Left hindlimb (tissue), 1 donor: ENCODE results near the gene TIMM9.
"Not testable (repeated sequence)": the region's sequence is repeated elsewhere in the genome, so short reads cannot be mapped to it uniquely, and the experiment has no call there.

Source experiments
- DNase-seq: peaks from one replicate; pipeline ENCODE4 v3.0.0-alpha.2; 2018

Gene TIMM9

DNA sequence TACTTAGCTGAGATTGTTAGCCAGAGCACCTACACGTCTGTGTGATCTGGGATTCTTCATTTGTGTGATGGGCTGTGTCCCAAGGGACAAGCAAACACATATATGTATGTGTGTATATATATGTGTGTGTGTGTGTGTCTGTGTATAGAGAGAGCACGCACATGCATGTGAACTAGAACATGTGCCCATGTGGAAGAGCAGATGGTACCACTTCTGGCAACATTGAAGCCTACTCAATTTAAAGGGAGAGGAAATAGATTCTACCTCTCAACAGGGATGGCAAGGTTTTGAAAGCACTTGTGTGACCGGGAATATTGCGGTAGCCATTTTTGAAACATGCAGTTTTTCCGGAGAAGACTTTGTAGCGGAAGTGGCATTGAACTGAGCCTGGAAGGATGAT, 30.2 kb downstream of the TIMM9 start:
- DNase-seq, result no peak

DNA sequence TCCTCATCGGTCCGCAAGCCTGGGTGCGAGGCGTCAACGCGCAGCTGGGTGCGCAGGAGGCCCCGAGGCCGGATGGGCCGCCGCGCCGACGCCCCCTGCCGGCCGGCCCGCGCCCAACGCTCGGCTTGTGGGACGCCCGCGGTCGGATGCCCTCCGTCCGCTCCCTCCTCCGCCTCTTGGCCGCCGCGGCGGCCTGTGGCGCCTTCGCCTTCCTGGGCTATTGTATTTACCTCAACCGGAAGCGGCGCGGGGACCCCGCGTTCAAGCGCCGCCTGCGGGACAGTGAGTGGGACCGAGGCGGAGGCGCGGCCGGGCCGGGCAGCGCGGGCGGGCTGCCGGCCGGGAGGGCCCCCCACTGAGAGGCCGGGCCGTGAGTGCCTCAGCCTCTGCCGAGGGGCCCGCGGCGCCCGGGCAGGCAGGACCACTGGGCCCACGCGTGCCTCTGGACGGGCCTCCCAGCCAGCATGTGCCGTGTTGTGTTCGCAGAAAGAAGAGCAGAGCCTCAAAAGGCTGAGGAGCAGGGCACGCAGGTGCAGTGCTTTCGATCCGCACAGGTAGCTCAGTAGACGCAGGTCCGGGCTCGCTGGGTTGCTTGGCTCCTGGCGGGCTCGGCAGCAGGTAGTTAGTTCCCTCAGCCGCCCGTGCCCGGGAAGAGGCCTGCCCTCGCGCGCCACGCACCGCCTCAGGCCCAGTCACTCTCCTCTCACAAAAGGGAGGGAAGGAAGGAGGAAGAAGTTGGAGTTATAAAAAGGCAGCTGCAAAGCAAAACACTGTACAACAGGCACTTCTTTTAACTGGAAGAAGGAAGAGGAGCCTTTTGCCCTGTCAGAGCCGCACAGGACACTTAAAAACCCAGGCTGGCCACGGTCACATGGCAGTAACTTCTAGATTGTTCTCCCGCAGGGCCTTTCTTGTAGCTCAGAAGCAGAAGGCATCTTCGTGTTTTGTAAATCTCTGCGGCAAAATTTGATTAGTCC, 31.2 kb downstream of the TIMM9 start, which contains the start of gene TOMM20L:
Gene TOMM20L, plus strand, starts transcription at position 119 of the 977 bp plus-strand sequence. Its CDS starts 28 bp downstream, at position 147.
- DNase-seq, result peak; percentile 74

DNA sequence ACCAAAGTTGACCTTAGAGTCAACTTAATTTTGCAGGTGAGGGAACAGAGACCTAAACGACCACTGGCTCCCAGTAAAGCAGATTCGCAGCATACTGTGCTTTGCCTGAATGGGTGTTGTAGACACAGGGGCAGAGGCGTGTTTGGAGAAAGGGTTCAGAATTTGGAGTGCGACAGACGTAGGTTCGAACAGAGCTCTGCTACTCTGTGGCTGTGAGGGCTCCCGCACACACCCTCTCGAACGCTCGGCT, 31.8 kb downstream of the TIMM9 start:
- DNase-seq, result no peak

DNA sequence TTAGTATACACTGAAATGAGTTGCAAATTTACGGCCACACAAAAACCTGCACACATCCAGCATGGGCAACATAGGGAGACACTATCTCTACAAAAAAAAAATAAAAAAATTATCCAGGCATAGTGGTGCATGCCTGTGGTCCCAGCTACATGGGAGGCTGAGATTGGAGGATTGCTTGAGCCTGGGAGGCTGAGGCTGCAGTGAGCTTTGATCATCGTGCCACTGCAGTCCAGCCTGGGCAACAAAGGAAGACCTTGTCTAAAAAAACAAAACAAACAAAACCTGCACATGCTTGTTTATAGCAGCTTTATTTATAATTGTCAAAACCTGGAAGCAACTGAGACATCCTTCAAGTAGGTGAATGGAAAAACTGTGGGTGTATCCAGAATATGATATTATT, 36.5 kb downstream of the TIMM9 start:
- DNase-seq, result no peak

DNA sequence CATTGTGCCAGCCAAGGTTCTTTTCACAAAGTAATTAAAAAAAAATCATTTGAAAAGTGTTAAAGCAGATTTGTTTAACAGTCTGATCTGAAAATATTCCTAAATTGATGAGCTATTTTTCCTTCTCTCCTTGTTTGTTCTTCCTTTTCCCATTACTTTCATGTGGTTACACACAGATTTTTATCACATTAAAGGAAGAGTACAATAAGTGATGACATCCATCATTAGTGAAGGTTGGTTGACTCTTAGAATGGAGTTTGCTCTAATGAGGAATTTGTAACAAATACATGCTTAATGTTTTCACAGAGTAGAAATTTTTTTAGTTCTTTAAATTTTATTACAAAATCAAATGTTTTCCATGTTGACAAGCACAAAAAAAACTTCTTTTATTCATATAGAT, 50.5 kb downstream of the TIMM9 start:
- DNase-seq, result no peak

DNA sequence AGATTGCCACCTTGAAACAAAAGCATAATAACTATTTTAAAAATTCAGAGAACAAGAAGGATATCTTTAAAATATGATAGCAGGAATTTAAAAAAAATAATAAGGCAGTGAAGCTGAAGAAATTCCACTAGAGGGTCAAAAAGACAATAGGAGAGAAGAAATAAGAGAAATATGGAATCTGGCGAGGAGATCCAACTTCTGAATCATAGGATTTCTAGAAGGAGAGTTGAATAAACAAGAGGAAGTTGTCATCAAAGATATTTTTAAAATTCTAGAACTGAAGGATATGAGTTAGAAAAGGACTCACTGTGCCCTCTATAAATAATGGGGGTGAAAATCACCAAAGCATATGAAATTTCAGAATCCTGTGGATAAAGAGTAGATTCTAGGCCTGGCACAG, 58.4 kb downstream of the TIMM9 start:
- no peak for DNase-seq

DNA sequence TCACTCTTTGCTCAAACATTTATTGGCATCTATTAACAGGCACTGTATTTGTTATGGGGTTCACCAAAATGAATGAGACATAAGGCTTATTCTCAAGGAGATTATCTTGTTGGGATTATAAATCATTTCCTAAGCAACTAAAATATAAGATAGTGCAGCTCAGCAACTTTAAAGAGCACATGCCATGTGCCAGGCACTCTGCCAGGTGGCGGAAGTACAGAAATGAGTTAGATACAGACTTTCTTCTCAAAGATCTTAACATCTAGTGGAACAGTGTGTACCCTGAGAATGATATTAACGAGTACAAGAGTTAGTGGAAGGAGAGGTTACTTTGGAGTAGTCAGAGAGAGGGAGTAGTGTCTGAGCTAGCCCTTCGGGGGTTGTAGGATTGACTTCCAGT, 60.0 kb downstream of the TIMM9 start:
- DNase-seq, result no peak

DNA sequence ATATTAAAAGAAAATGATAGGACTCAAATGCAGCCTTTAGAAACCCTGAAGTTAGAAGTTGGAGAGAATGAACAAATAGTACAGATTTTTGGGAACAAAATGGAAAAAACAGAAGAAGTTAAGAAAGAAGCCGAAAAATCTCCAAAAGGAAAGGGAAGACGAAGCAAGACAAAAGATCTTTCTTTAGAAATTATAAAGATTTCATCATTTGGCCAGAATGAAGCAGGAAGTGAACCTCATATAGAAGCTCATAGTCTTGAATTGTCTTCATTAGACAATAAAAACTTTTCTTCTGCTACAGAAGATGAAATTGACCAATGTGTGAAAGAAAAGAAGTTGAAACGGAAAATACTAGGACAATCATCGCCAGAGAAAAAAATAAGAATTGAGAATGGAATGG, 63.0 kb downstream of the TIMM9 start:
- no peak for DNase-seq

DNA sequence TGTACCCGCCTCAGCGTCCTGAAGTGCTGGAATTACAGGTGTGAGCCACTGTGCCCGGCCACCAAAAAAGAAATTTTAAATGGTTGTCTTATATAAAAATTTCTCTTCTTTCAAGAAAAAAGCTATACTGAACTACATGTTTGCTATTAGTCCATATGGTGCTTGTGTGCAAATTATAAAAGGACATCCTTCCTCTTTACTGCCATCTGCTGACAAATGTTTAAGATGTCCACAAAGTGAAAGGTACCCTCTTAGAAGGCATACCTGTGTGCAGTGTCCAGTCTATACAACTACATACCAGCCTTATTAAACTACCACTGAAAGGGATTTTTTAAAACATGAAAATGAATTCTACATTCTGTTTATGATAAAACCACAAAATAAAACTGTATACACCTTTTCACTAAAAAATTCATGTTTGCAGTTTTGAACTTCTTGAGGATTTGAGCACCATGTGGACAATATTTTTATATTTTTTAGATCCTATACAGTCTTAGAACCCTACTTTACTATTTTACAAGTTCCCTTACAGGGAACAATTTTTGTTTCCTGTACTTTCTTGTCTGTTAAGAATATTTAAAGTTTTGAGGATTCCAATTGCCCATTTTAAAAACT, 64.4 kb downstream of the TIMM9 start:
- DNase-seq, result no peak

DNA sequence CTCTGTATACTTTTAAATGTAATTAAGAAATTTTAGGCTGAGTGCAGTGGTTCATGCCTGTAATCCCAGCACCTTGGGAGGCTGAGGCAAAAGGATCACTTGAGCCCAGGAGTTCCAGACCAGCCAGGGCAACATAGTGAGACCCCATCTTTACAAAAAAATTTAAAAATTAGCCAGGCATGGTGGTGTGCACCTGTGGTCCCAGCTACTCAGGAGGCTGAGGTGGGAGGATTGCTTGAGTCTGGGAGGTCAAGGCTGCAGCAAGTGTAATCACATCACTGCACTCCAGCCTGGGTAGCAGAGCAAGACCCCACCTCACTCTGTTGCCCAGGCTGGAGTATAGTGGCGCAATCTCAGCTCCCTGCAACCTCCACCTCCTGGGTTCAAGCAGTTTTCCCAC, 65.1 kb downstream of the TIMM9 start:
- DNase-seq, result not testable (repeated sequence)
